Fibroblast of pulmonary artery (primary cell): Measurements from ENCODE around the gene BNIP5.

Experiments used
- DNase-seq: peaks from one replicate; pipeline ENCODE4 v3.0.0-alpha.2; 2010; ENCODE audit warnings: low read depth
- H3K4me3 ChIP-seq: replicated peaks from 2 replicates; pipeline ENCODE4 v1.5.1; 2011; ENCODE audit warnings: low read depth, mild to moderate bottlenecking, control low read depth, low read length, moderate library complexity
- TF ChIP-seq, protein P1 (sequence below): IDR thresholded peaks from 2 replicates; pipeline ENCODE4 v1.5.1; 2011; ENCODE audit warnings: mild to moderate bottlenecking, control low read depth, low read length, inconsistent platforms; ENCODE audit errors: missing control alignments

Gene BNIP5

GRCh38 chr6:36335465-36336207 is 1.1 kb downstream of the BNIP5 start:
- no peak for DNase-seq
- H3K4me3 ChIP-seq: no peak overlapping the region
- TF ChIP-seq, protein P1, sequence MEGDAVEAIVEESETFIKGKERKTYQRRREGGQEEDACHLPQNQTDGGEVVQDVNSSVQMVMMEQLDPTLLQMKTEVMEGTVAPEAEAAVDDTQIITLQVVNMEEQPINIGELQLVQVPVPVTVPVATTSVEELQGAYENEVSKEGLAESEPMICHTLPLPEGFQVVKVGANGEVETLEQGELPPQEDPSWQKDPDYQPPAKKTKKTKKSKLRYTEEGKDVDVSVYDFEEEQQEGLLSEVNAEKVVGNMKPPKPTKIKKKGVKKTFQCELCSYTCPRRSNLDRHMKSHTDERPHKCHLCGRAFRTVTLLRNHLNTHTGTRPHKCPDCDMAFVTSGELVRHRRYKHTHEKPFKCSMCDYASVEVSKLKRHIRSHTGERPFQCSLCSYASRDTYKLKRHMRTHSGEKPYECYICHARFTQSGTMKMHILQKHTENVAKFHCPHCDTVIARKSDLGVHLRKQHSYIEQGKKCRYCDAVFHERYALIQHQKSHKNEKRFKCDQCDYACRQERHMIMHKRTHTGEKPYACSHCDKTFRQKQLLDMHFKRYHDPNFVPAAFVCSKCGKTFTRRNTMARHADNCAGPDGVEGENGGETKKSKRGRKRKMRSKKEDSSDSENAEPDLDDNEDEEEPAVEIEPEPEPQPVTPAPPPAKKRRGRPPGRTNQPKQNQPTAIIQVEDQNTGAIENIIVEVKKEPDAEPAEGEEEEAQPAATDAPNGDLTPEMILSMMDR: no peak

DNA sequence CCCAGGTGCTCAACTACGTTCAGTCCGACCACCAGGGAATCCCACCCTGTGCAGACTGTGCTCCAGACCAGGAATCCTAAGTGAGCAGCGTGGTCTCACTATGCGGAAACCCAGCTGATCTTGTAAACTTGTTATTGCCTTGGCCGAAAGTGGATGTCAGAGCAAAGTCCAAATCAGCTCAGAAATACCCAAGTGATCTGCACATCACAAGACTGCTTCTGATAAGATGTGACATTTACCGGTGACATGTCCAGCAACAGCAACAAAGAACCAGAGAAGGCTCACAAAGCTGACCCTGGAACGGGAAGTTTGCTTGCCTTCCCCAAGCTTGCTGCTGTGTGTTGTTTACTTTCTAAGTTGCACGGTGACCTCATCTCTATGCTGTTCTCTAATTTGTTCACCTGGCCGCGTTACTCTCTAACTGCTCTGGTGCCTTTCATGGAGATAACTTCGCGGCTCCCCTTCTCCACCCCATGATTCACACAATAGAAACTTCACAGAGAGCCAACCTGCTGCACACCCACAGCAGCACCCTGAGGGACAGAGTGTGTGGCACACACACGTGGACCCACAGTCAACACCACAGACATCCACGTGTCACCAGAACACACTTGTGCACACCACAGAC is 1.7 kb downstream of the BNIP5 start:
- no peak overlapping the region for H3K4me3 ChIP-seq
- no peak for DNase-seq
- TF ChIP-seq, protein P1: no peak

- DNase-seq: peak; percentile 44
- TF ChIP-seq, protein P1: no peak
- no peak overlapping the region for H3K4me3 ChIP-seq
Measured at GRCh38 chr6:36333931-36334725, 2.6 kb downstream of the BNIP5 start.

GRCh38 chr6:36333171-36333895 is 3.4 kb downstream of the BNIP5 start:
- TF ChIP-seq, protein P1: no peak
- no peak overlapping the region for H3K4me3 ChIP-seq
- DNase-seq: no peak

GRCh38 chr6:36331381-36331780 is 5.3 kb downstream of the BNIP5 start:
- TF ChIP-seq, protein P1: no peak
- DNase-seq: no peak
- no peak overlapping the region for H3K4me3 ChIP-seq

DNA sequence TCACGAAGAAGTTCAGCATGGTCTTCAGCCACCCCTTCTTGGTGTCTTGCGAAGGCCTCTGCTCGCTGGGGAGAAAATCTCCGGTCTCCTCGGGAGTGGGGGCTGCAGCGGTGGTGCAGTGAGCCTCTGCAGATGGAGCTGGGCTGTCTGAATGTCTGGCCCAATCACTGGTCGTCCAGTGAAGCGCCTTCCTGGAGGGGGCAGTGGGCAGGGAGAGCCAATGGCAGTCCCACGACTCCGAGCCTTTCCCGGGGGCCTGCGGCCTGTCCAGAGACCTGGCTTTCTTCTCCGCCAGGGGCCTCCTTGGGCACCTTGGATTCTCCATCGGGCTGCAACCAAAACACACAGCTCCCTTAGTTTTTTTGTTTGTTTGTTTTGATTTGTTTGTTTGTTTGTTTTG is 6.3 kb downstream of the BNIP5 start:
- no peak overlapping the region for H3K4me3 ChIP-seq
- TF ChIP-seq, protein P1: no peak
- DNase-seq: no peak
